ENCODE measurements around the gene DDO.

The DDO gene

DNA sequence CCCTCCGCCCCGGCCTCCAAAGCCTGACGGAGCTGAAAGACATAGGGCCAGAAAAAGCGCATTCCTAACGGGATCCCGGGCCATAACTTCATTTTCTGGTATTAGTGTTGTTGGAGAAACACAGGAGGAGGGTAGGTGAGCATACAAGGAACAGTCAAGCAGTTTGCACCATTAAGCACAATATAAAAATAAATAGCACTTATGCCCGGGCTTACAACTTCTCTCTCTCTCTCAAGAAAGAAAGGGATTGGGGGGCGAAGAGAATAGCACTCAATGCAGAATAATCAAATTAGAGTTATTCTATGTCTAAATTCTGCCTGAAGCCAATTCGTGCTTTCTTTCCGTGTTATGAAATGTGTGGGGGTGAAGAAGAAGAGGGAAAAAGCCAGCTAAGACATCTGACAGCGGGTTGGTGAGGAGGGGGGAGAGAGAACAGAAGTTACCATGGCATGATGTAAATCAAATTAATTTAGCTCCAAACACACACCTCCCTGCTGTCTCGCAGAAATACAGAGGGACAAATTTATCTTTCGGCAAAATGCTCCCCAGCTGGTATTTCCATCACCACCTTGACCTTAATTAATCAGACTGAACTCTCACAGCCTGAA is 56.7 kb downstream of the DDO start:
- Histone ChIP-seq H3K4me3 (ENCODE audit: low read depth, low read length) (peak overlapping the region; percentile 45), H3K27ac (no peak overlapping the region), H3K27me3 (replicated peaks) (no peaks in the 10 kb centered on the region), H3K36me3 (replicated peaks) (no peaks in the 10 kb centered on the region)
- no peak for DNase-seq
- in situ Hi-C loops (cut with HindIII; ENCODE audit: low pct_ligation_motif_present, low sequenced_read_pairs) = no loop called here
- TF ChIP-seq, protein P1, sequence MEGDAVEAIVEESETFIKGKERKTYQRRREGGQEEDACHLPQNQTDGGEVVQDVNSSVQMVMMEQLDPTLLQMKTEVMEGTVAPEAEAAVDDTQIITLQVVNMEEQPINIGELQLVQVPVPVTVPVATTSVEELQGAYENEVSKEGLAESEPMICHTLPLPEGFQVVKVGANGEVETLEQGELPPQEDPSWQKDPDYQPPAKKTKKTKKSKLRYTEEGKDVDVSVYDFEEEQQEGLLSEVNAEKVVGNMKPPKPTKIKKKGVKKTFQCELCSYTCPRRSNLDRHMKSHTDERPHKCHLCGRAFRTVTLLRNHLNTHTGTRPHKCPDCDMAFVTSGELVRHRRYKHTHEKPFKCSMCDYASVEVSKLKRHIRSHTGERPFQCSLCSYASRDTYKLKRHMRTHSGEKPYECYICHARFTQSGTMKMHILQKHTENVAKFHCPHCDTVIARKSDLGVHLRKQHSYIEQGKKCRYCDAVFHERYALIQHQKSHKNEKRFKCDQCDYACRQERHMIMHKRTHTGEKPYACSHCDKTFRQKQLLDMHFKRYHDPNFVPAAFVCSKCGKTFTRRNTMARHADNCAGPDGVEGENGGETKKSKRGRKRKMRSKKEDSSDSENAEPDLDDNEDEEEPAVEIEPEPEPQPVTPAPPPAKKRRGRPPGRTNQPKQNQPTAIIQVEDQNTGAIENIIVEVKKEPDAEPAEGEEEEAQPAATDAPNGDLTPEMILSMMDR (IDR thresholded peaks at IDR 0.05; ENCODE audit: low read depth, low read length, missing control alignments) = no peak

DNA sequence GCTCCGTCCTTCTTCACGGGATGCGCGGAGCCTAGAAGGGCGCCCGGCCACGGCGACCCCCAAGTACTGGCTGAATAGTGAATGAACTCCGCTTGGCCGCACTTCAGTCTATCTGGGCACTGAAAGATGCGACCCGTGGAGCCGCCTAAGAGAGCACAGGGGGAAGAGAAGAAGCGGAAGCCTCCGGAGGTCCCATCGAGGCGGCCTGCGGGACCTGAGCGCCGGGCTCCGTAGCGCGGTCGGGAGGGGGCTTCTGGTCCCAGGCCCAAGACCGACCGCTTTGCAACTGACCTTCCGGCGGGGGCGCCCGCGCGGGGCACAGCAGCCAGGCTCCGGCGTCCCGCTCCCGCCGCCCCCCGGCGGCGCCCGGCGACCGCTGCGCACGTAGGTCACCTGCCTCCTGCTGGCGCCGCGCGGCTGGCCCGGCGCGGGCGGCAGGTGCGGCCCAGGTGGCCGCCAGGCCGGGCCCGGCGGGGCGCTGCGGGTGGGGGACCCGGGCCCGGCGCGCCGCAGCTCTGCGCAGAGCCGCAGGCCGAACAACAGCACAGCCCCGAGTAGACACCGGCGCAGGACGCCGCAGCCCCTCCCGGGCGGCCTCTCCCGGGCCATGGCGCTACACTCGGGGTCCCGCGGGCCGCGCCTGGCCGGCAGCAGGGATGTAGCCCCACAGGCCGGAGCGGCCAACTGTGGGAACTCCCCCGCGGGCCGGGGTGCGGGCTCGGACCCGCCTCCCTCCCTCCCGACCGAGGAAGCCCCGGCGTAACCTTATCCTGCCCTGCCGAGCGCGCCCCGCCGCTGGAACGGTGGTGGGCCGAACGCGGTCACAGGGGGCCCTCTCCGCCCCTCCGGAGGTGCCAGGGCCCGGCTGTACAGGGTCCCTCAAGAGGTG is 57.5 kb downstream of the DDO start, which contains the start of gene METTL24:
TSS of gene METTL24 (minus strand) at position 686 of the 889 bp plus-strand sequence. CDS start at position 609, 77 bp downstream.
- Histone ChIP-seq H3K36me3 (replicated peaks) (no peaks in the 10 kb centered on the region), H3K27ac (no peak within 1 kb of the TSS), H3K4me3 (ENCODE audit: low read depth, low read length) (peak within 1 kb of the TSS; percentile 48), H3K27me3 (replicated peaks) (no peaks in the 10 kb centered on the region)
- DNase-seq = no peak
- in situ Hi-C loops (cut with HindIII; ENCODE audit: low pct_ligation_motif_present, low sequenced_read_pairs) = no loop called here
- TF ChIP-seq, protein P1 (IDR thresholded peaks at IDR 0.05; ENCODE audit: low read depth, low read length, missing control alignments) = no peak

DNA sequence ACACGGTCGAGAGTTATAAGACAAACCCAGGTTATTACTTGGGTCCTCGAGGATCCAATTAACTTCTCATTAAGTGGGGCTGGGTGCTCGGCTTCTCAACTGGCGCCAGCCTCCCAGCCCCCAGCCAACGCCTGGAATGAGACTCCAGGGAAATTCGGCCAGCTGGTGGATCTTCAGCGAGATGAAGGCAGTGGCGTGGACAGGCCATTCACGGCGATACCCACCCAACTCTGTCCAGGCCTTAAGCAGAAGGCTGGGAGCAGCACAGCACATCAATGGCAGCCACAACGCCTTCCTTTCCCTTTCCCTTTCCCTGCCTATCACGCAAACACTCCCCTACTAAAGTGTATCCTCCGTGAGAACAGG is 58.1 kb downstream of the DDO start:
- Histone ChIP-seq H3K4me3 (ENCODE audit: low read depth, low read length) (peak overlapping the region; percentile 48), H3K27ac (no peak overlapping the region), H3K36me3 (replicated peaks) (no peaks in the 10 kb centered on the region), H3K27me3 (replicated peaks) (no peaks in the 10 kb centered on the region)
- TF ChIP-seq, protein P1 (IDR thresholded peaks at IDR 0.05; ENCODE audit: low read depth, low read length, missing control alignments) = no peak
- DNase-seq = no peak
- in situ Hi-C loops (cut with HindIII; ENCODE audit: low pct_ligation_motif_present, low sequenced_read_pairs) = no loop called here

- TF ChIP-seq, protein P1 (IDR thresholded peaks at IDR 0.05; ENCODE audit: low read depth, low read length, missing control alignments) = no peak
- Histone ChIP-seq H3K27me3 (replicated peaks) (no peaks in the 10 kb centered on the region), H3K36me3 (replicated peaks) (no peaks in the 10 kb centered on the region), H3K4me3 (ENCODE audit: low read depth, low read length) (no peak overlapping the region), H3K27ac (no peak overlapping the region)
- in situ Hi-C loops (cut with HindIII; ENCODE audit: low pct_ligation_motif_present, low sequenced_read_pairs) = no loop called here
- DNase-seq = no peak
Observed at GRCh38 chr6:110356778-110357177, 58.6 kb downstream of the DDO start.

- Histone ChIP-seq H3K27me3 (replicated peaks) (no peaks in the 10 kb centered on the region), H3K4me3 (ENCODE audit: low read depth, low read length) (no peak overlapping the region), H3K27ac (no peak overlapping the region), H3K36me3 (replicated peaks) (no peaks in the 10 kb centered on the region)
- in situ Hi-C loops (cut with HindIII; ENCODE audit: low pct_ligation_motif_present, low sequenced_read_pairs) = no loop called here
- TF ChIP-seq, protein P1 (IDR thresholded peaks at IDR 0.05; ENCODE audit: low read depth, low read length, missing control alignments) = no peak
- no peak for DNase-seq
Observed at GRCh38 chr6:110355727-110356126, 59.6 kb downstream of the DDO start.

Data from brain microvascular endothelial cell (primary cell).